GM12892 (cell line): Measurements from ENCODE around the gene OBSCN.

Experiments used
- POLR2A ChIP-seq: IDR thresholded peaks from 2 replicates; pipeline ENCODE4 v1.6.1; 2011; ENCODE audit warnings: low read depth, low read length, control low read depth
- POLR2AphosphoS5 ChIP-seq: IDR thresholded peaks from 2 replicates; pipeline ENCODE4 v1.6.1; 2011; ENCODE audit warnings: low read depth, low read length, control low read depth

DNA sequence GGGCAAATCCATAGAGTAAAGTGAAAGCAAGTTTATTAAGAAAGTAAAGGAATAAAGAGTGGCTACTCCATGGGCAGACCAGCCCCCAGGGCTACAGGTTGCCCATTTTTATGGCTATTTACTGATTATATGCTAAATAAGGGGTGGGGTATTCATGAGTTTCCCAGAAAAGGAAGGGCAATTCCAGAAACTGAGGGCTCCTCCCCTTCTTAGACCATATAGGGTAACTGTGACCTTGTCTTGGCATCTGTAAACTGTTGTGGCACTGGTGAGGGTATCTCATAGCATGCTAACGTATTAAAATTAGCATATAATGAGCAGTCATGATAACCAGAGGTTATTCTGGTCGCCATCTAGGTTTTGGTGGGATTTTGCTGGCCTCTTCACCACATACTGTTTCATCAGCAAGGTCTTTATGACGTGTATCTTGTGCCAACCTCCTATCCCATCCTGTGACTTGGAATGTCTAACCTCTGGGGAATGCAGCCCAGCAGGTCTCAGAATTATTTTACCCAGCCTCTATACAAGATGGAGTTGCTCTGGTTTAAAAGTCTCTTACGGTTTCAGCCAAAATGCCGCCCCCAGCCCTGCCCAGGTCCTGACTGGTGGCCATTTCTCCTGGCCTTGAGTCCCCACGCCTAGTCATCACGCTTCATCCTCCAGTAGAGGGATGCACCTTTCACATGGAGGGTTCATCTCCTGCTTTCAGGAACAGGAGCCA lies 209.8 kb downstream of the OBSCN start:
- TF ChIP-seq POLR2A (no peak), POLR2AphosphoS5 (no peak)
